DOHH2 (cell line): ENCODE data around the gene MS4A15.
"Not testable (repeated sequence)": the region's sequence is repeated elsewhere in the genome, so short reads cannot be mapped to it uniquely, and the experiment has no call there.

Experiments used
- H3F3A ChIP-seq: fragments of 200-600 bp; sonication (generic), shearing (Covaris generic); 2 replicates; pipeline ENCODE4 v1.6.0; 2016; ENCODE audit warnings: antibody characterized with exemption, mild to moderate bottlenecking; ENCODE audit not compliant: control insufficient read depth, insufficient read depth
- H3K27ac ChIP-seq: fragments of 200-600 bp; sonication (generic); 2 replicates; pipeline ENCODE4 v1.5.1; 2014; ENCODE audit warnings: low read depth, mild to moderate bottlenecking, low read length, moderate library complexity
- H3K27me3 ChIP-seq: fragments of 200-600 bp; sonication (generic); 2 replicates; pipeline ENCODE4 v1.6.1; 2014; ENCODE audit warnings: mild to moderate bottlenecking, low read length, mixed read lengths; ENCODE audit not compliant: control insufficient read depth
- H3K36me3 ChIP-seq: fragments of 200-600 bp; sonication (generic); 2 replicates; pipeline ENCODE4 v1.6.1; 2014; ENCODE audit warnings: mild to moderate bottlenecking, low read length, moderate library complexity, mixed read lengths; ENCODE audit not compliant: control insufficient read depth
- H3K4me1 ChIP-seq: fragments of 200-600 bp; sonication (generic); 2 replicates; pipeline ENCODE4 v1.6.1; 2014; ENCODE audit warnings: mild to moderate bottlenecking, low read length, mixed read lengths; ENCODE audit not compliant: control insufficient read depth
- H3K4me2 ChIP-seq: fragments of 200-600 bp; sonication (generic); 2 replicates; pipeline ENCODE4 v1.6.0; 2014; ENCODE audit warnings: mild to moderate bottlenecking, low read length, moderate library complexity
- H3K4me3 ChIP-seq: fragments of 200-600 bp; sonication (generic); 2 replicates; pipeline ENCODE4 v1.5.1; 2014; ENCODE audit warnings: mild to moderate bottlenecking, low read length, mixed read lengths
- H3K79me2 ChIP-seq: fragments of 200-600 bp; sonication (generic); 2 replicates; pipeline ENCODE4 v1.6.1; 2014; ENCODE audit warnings: mild to moderate bottlenecking, low read length, mixed read lengths; ENCODE audit not compliant: control insufficient read depth
- H3K9me2 ChIP-seq: fragments of 200-600 bp; sonication (generic); replicated peaks from 2 replicates; pipeline ENCODE4 v1.6.1; 2014; ENCODE audit warnings: mild to moderate bottlenecking, low read length, mixed read lengths; ENCODE audit not compliant: control insufficient read depth
- H3K9me3 ChIP-seq: fragments of 200-600 bp; sonication (generic); 2 replicates; pipeline ENCODE4 v1.6.1; 2014; ENCODE audit warnings: antibody characterized with exemption, low read length, mixed read lengths; ENCODE audit not compliant: control insufficient read depth, insufficient read depth
- H4K20me1 ChIP-seq: fragments of 200-600 bp; sonication (generic); 2 replicates; pipeline ENCODE4 v1.6.0; 2014; ENCODE audit warnings: low read depth, mild to moderate bottlenecking, antibody characterized with exemption, low read length, moderate library complexity; ENCODE audit not compliant: control insufficient read depth, insufficient read depth
- CTCF ChIP-seq: fragments of 200-600 bp; sonication (generic); IDR thresholded peaks from one replicate; pipeline ENCODE4 v1.5.1; 2014; ENCODE audit warnings: antibody characterized with exemption, mild to moderate bottlenecking, low read depth, low read length; ENCODE audit not compliant: poor library complexity, severe bottlenecking
- EZH2phosphoT487 ChIP-seq: fragments of 200-600 bp; sonication (generic); IDR thresholded peaks from 2 replicates; pipeline ENCODE4 v1.6.1; 2017; ENCODE audit warnings: borderline replicate concordance, mild to moderate bottlenecking, antibody characterized with exemption, low read length, moderate library complexity, mixed read lengths

Gene MS4A15

GRCh38 chr11:60711276-60711675 is 45.4 kb upstream of the MS4A15 start:
- Histone ChIP-seq H3K9me3 (no peaks in the 10 kb centered on the region; the same call in 1 of the 2 replicates), H3K4me2 (no peak overlapping the region), H3K27ac (no peak overlapping the region), H4K20me1 (no peaks in the 10 kb centered on the region), H3K4me1 (no peaks in the 10 kb centered on the region), H3K36me3 (no peaks in the 10 kb centered on the region), H3F3A (no peaks in the 10 kb centered on the region), H3K4me3 (no peak overlapping the region), H3K9me2 (no peaks in the 10 kb centered on the region), H3K79me2 (no peaks in the 10 kb centered on the region), H3K27me3 (peaks cover 15% of the 10 kb centered on the region)
- TF ChIP-seq EZH2phosphoT487 (no peak), CTCF (no peak)

GRCh38 chr11:60713423-60713822 is 43.2 kb upstream of the MS4A15 start:
- H3K27ac ChIP-seq, H3K9me2 ChIP-seq, H3K79me2 ChIP-seq, H3K4me1 ChIP-seq, H3F3A ChIP-seq, H3K36me3 ChIP-seq, H3K4me3 ChIP-seq, H3K4me2 ChIP-seq, H4K20me1 ChIP-seq, H3K9me3 ChIP-seq: not testable (repeated sequence)
- peaks cover 13% of the 10 kb centered on the region for H3K27me3 ChIP-seq

- peaks cover 9% of the 10 kb centered on the region for H3K9me3 ChIP-seq
- no peaks in the 10 kb centered on the region for H3K4me1 ChIP-seq
- no peaks in the 10 kb centered on the region for H3F3A ChIP-seq
- no peaks in the 10 kb centered on the region for H3K27me3 ChIP-seq
- TF ChIP-seq EZH2phosphoT487: no peak
- TF ChIP-seq CTCF: no peak
- no peak overlapping the region for H3K4me3 ChIP-seq
- no peak overlapping the region for H3K4me2 ChIP-seq
- no peaks in the 10 kb centered on the region for H3K36me3 ChIP-seq
- no peaks in the 10 kb centered on the region for H3K9me2 ChIP-seq
- no peaks in the 10 kb centered on the region for H3K79me2 ChIP-seq
- H3K27ac ChIP-seq: no peak overlapping the region
- no peaks in the 10 kb centered on the region for H4K20me1 ChIP-seq
These were observed 38.7 kb upstream of the MS4A15 start for GRCh38 chr11:60717956-60718355.

GRCh38 chr11:60718524-60719316 is 37.9 kb upstream of the MS4A15 start:
- Histone ChIP-seq H3K4me1 (no peaks in the 10 kb centered on the region), H3K4me3 (no peak overlapping the region), H3K36me3 (no peaks in the 10 kb centered on the region), H4K20me1 (no peaks in the 10 kb centered on the region), H3K4me2 (no peak overlapping the region), H3K9me3 (peaks cover 9% of the 10 kb centered on the region), H3F3A (no peaks in the 10 kb centered on the region), H3K27me3 (no peaks in the 10 kb centered on the region), H3K27ac (no peak overlapping the region), H3K9me2 (no peaks in the 10 kb centered on the region), H3K79me2 (no peaks in the 10 kb centered on the region)
- no peak for TF ChIP-seq EZH2phosphoT487
- no peak for TF ChIP-seq CTCF
